Activated CD4-positive, CD25-positive, alpha-beta regulatory T cell treated with anti-CD3 and anti-CD28 coated beads, Interleukin-2, amount 50 U/mL, for 72 hours (primary cell): ENCODE results near the gene CACNB2.
"Not testable (repeated sequence)": the region's sequence is repeated elsewhere in the genome, so short reads cannot be mapped to it uniquely, and the experiment has no call there.

Source experiments
- DNase-seq: peaks from one replicate; pipeline ENCODE4 v3.0.0; 2021

Gene CACNB2

GRCh38 chr10:18540195-18540594, 400.0 kb downstream of the CACNB2 start:
- no peak for DNase-seq

GRCh38 chr10:18542832-18543231, 402.6 kb downstream of the CACNB2 start:
- no peak for DNase-seq

DNA sequence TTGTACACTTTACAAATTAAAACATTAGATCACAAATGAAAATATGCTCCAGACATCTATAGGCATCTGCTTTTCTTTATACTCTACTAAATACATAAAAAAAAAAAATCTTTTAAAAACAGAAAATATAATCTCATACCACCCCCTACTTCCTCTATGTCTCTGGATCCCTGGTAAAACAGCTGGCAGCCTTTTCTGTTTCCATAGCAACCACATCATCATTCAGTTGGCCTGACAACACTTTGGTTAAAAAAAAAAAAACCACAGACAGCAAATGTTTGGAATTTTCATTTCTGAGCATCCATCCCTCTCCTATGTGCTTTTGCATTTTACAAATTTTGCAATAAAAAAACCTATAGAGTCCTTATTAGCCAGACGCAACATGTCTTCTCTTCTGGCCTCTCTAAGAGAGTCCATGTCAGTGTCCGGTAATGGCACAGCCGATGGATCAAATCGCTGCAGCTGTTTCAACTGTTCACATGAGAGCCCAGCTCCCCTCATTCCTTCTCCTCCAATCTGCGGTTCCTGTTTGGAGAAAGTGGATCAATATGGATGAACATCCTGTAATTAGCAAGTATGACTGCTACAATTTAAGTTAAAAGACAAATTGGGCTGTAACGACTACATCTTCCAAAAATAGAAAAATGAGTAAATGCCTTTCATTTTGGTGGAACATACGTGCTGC, 405.5 kb downstream of the CACNB2 start:
- DNase-seq, result no peak

DNA sequence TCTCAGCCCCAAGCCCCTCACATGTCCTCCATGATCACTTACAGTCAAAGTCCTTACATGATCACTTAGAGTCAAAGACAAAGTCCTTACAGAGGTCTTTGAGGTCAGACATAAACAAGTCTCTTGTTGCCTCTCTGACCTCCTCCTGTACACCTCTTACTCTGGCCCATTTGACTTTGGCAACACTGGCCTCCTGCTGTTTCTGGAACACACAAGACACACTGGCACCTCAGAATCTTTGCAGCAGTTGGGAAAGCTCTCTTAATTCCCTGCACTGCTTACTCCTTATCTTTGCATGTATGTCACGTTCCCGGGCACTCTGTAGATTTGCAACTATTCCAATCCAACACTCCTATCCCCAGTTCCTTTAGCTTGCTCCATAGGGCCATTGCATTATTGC, 408.9 kb downstream of the CACNB2 start:
- no peak for DNase-seq

- no peak for DNase-seq
These were observed 411.2 kb downstream of the CACNB2 start for GRCh38 chr10:18551473-18551872.

- no peak for DNase-seq
These were observed 414.3 kb downstream of the CACNB2 start for GRCh38 chr10:18554479-18554878.

GRCh38 chr10:18556522-18557147, 416.4 kb downstream of the CACNB2 start:
- no peak for DNase-seq

DNA sequence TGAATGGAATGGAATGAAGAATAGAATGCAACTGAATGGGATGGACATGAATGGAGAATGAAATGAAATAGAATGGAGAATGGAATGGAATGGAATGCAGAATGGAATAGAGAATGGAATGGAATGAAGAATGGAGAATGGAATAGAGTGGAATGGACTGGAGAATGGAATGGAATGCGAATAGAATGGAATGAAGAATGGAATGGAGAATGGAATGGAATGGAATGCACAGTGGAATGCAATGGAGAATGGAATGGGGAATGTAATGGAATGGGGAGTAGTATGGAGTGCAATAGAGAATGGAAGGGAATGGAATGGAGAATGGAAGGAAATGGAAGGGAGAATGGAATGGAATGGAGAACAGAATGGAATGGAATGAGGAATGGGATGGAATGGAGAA, 417.7 kb downstream of the CACNB2 start:
- no peak for DNase-seq

- no peak for DNase-seq
These were observed 421.8 kb downstream of the CACNB2 start for GRCh38 chr10:18561861-18562551.

DNA sequence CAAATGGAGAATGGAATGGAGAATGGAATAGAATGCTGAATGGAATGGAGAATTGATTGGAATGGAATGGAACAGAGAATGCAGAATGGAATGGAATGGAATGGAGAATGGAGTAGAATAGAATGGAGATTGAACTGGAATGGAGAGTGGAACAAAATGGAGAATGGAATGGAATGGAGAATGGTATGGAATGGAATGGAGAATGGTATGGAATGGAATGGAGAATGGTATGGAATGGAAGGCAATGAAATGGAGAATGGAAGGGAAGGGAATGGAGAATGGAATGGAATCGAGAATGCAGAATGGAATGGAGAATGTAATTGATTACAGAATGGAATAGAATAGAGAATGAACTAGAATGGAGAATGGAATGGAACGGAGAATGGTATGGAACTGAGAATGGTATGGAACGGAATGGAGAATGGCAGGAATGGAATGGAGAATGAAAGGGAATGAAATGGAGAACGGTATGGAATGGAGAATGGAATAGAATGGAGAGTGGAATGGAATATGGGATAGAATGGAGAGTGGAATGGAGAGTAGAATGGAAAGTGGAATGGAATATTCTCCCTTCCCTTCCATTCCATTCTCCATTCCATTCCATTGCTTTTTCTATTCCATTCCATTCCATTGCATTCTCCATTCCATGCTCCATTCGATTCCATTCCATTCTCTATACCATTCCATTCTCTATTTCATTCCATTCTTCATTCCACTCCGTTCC, 422.9 kb downstream of the CACNB2 start:
- DNase-seq, result no peak

GRCh38 chr10:18565006-18565405, 424.8 kb downstream of the CACNB2 start:
- DNase-seq, result no peak

GRCh38 chr10:18566177-18566576, 426.0 kb downstream of the CACNB2 start:
- DNase-seq, result no peak

DNA sequence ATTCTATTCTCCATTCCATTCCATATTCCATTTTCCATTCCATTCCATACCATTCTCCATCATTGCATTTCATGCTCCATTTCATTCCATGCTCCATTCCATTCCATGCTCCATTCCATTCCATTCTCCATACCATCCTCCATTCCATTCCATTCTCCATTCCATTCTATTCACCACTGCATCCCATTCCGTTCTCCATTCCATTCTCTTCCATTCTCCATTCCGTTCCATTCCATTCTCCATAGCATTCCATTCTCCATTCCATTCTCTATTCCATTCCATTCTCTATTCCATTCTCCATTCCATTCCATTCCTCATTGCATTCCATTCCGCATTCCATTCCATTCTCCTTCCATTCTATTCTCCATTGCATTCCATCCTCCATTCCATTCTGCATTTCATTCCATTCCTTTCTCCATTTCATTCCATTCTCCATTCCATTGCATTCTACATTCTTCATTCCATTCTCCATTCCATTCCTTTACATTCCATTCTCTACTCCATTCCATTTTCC, 427.2 kb downstream of the CACNB2 start:
- DNase-seq, result no peak

- DNase-seq, result not testable (repeated sequence)
These were observed 430.2 kb downstream of the CACNB2 start for GRCh38 chr10:18570386-18570785.

DNA sequence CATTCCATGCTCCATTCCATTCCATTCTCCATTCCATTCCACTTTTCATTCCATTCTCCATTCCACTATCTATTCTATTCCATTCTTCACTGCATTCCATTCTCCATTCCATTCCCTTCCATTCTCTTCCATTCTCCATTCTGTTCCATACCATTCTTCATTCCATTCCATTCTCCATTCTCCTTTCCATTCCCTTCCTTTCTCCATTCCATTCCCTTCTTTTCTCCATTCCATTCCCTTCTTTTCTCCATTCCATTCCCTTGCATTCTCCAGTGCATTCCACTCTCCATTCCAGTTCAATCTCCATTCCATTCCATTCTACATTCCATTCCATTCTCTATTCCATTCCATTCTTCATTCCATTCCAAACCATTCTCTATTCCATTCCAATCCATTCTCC, 430.9 kb downstream of the CACNB2 start:
- DNase-seq, result no peak

DNA sequence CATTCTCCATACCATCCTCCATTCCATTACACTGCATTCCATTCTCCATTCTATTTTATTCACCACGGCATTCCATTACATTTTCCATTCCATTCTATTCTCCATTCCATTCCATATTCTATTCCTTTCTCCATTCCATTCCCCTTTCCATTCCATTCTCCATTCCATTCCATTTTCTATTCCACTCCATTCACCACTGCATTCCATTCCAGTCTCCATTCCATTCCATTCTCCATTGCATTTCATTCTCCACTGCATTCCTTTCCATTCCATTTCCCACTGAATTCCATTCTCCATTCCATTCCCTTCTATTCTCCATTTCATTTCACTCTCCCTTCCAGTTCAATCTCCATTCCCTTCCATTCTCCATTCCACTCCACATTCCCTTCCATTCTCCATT, 431.6 kb downstream of the CACNB2 start:
- no peak for DNase-seq

DNA sequence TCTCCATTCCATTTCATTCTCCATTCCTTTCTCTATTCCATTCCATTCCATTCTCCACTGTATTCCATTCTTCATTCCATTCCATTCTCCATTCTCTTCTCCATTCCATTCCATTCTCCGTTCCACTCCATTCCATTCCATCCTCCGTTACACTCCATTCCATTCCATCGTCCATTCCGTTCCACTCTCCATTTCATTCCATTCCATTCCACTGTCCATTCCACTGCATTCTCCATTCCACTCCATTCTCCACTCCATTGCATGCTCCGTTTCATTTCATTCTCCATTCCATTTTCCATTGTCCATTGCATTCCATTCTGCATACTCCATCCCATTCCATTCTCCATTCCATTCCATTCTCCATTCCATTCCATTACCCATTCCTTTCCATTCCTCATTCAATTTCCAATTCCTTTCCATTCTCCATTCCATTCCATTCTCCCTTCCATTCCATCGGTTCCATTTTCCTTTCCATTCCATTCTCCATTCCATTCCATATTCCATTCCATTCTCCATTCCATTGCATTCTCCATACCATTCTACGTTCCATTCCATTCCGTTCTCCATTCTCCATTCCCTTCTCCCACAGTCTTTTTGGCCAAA, 432.8 kb downstream of the CACNB2 start:
- DNase-seq, result no peak

DNA sequence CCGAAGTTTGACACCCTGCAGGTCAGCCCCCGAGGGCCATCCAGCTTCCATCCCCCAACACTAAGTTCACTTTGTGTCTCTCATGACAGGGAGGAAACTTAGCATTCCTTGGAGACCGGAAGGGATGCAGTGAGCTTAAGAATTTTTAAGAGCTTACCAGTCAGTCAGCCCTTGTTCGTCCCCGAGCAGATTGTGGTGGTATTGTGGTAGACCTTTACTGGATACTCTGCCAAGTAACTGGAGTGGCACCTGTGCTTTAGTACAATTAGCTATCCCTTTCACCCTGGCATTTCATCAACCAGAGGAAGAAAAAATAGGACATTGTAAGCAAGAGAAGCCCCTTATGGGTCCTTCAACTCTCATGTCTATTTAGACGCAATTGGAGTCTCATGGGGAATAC, 436.4 kb downstream of the CACNB2 start:
- DNase-seq, result no peak

GRCh38 chr10:18577823-18578685, 437.8 kb downstream of the CACNB2 start:
- no peak for DNase-seq

- no peak for DNase-seq
These were observed 442.6 kb downstream of the CACNB2 start for GRCh38 chr10:18582803-18583202.

DNA sequence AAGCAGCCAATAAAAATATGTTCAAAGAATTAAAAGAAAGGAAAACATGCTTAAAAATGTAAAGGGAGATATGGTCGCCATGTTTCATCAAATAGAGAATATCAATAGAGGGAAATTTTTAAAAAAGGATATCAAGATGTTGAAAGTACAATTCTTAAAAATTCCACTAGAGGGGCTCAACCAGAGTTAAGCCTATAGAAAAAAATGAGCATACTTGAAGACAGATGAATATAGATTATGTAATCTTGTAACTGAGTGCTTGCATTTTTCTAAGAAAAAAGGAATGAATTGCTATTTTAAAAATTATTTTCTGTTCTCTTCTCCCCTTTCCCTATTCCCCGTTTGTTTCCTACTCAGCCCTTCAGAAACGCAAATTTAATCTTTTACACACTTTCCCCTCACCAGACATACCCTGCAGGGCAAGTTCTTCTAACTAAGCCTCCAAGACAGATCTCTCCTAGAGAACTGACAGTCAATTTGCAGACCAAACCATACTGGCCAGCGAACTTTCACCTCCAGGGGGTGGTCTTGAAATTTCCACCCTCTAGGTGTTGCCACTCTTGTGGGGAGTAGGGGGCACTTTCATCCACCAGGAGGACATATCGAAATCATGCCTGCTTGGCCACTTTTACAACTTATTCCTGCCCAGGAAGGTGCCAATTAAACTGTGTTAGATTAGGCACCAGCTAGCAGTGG, 443.5 kb downstream of the CACNB2 start:
- DNase-seq, result no peak
